ENCODE measurements around the gene UBE2N.
"Not testable (repeated sequence)": the region's sequence is repeated elsewhere in the genome, so short reads cannot be mapped to it uniquely, and the experiment has no call there.

UBE2N gene

GRCh38 chr12:93426412-93426805 is 15.3 kb downstream of the UBE2N start:
- DNase-seq (ENCODE audit: low read depth) = no peak
- no peak overlapping the region for H3K4me3 ChIP-seq (ENCODE audit: low read length)
- no peak overlapping the region for H3K9ac ChIP-seq (ENCODE audit: low read length)
- H3K9me3 ChIP-seq (ENCODE audit: control insufficient read depth, low read length) = no peaks in the 10 kb centered on the region
- peaks cover 42% of the 10 kb centered on the region for H3K4me1 ChIP-seq (ENCODE audit: control insufficient read depth, insufficient read depth, low read length)
- no peaks in the 10 kb centered on the region for H3K27me3 ChIP-seq (replicated peaks; ENCODE audit: control insufficient read depth, insufficient read depth, low read length)
- no peaks in the 10 kb centered on the region for H3K36me3 ChIP-seq (ENCODE audit: control insufficient read depth, insufficient read depth, low read length, severe bottlenecking)

GRCh38 chr12:93425736-93426411 is 15.9 kb downstream of the UBE2N start:
- no peak for DNase-seq (ENCODE audit: low read depth)
- H3K9ac ChIP-seq (ENCODE audit: low read length) = peak overlapping the region; percentile 0
- H3K4me1 ChIP-seq (ENCODE audit: control insufficient read depth, insufficient read depth, low read length) = peaks cover 39% of the 10 kb centered on the region
- peak overlapping the region; percentile 7 for H3K4me3 ChIP-seq (ENCODE audit: low read length)
- H3K9me3 ChIP-seq (ENCODE audit: control insufficient read depth, low read length) = no peaks in the 10 kb centered on the region
- no peaks in the 10 kb centered on the region for H3K36me3 ChIP-seq (ENCODE audit: control insufficient read depth, insufficient read depth, low read length, severe bottlenecking)
- no peaks in the 10 kb centered on the region for H3K27me3 ChIP-seq (replicated peaks; ENCODE audit: control insufficient read depth, insufficient read depth, low read length)

- H3K36me3 ChIP-seq (ENCODE audit: control insufficient read depth, insufficient read depth, low read length, severe bottlenecking) = no peaks in the 10 kb centered on the region
- H3K9ac ChIP-seq (ENCODE audit: low read length) = no peak overlapping the region
- H3K9me3 ChIP-seq (ENCODE audit: control insufficient read depth, low read length) = no peaks in the 10 kb centered on the region
- peaks cover 23% of the 10 kb centered on the region for H3K4me1 ChIP-seq (ENCODE audit: control insufficient read depth, insufficient read depth, low read length)
- no peak overlapping the region for H3K4me3 ChIP-seq (ENCODE audit: low read length)
- H3K27me3 ChIP-seq (replicated peaks; ENCODE audit: control insufficient read depth, insufficient read depth, low read length) = no peaks in the 10 kb centered on the region
- DNase-seq (ENCODE audit: low read depth) = no peak
Measured at GRCh38 chr12:93422050-93422449, 19.7 kb downstream of the UBE2N start.

- peaks cover 13% of the 10 kb centered on the region for H3K4me1 ChIP-seq (ENCODE audit: control insufficient read depth, insufficient read depth, low read length)
- H3K36me3 ChIP-seq (ENCODE audit: control insufficient read depth, insufficient read depth, low read length, severe bottlenecking) = no peaks in the 10 kb centered on the region
- peak; percentile 87 for DNase-seq (ENCODE audit: low read depth)
- no peak overlapping the region for H3K4me3 ChIP-seq (ENCODE audit: low read length)
- H3K9me3 ChIP-seq (ENCODE audit: control insufficient read depth, low read length) = no peaks in the 10 kb centered on the region
- no peaks in the 10 kb centered on the region for H3K27me3 ChIP-seq (replicated peaks; ENCODE audit: control insufficient read depth, insufficient read depth, low read length)
- H3K9ac ChIP-seq (ENCODE audit: low read length) = no peak overlapping the region
Measured at GRCh38 chr12:93419388-93420034, 22.2 kb downstream of the UBE2N start.

- DNase-seq (ENCODE audit: low read depth) = no peak
- Histone ChIP-seq H3K4me1 (ENCODE audit: control insufficient read depth, insufficient read depth, low read length) (peaks cover 9% of the 10 kb centered on the region), H3K27me3 (replicated peaks; ENCODE audit: control insufficient read depth, insufficient read depth, low read length) (no peaks in the 10 kb centered on the region), H3K9me3 (ENCODE audit: control insufficient read depth, low read length) (no peaks in the 10 kb centered on the region), H3K36me3 (ENCODE audit: control insufficient read depth, insufficient read depth, low read length, severe bottlenecking) (no peaks in the 10 kb centered on the region), H3K9ac (ENCODE audit: low read length) (no peak overlapping the region), H3K4me3 (ENCODE audit: low read length) (no peak overlapping the region)
Measured at GRCh38 chr12:93417967-93418480, 23.7 kb downstream of the UBE2N start.

GRCh38 chr12:93415723-93416464 is 25.9 kb downstream of the UBE2N start:
- peak; percentile 48 for DNase-seq (ENCODE audit: low read depth)
- Histone ChIP-seq H3K4me1 (ENCODE audit: control insufficient read depth, insufficient read depth, low read length) (peaks cover 17% of the 10 kb centered on the region), H3K9me3 (ENCODE audit: control insufficient read depth, low read length) (no peaks in the 10 kb centered on the region), H3K36me3 (ENCODE audit: control insufficient read depth, insufficient read depth, low read length, severe bottlenecking) (no peaks in the 10 kb centered on the region), H3K27me3 (replicated peaks; ENCODE audit: control insufficient read depth, insufficient read depth, low read length) (no peaks in the 10 kb centered on the region), H3K4me3 (ENCODE audit: low read length) (no peak overlapping the region), H3K9ac (ENCODE audit: low read length) (peak overlapping the region; percentile 61)

- H3K4me3 ChIP-seq (ENCODE audit: low read length) = no peak overlapping the region
- H3K36me3 ChIP-seq (ENCODE audit: control insufficient read depth, insufficient read depth, low read length, severe bottlenecking) = peaks cover 15% of the 10 kb centered on the region
- peaks cover 33% of the 10 kb centered on the region for H3K4me1 ChIP-seq (ENCODE audit: control insufficient read depth, insufficient read depth, low read length)
- H3K9me3 ChIP-seq (ENCODE audit: control insufficient read depth, low read length) = no peaks in the 10 kb centered on the region
- DNase-seq (ENCODE audit: low read depth) = no peak
- H3K9ac ChIP-seq (ENCODE audit: low read length) = no peak overlapping the region
- no peaks in the 10 kb centered on the region for H3K27me3 ChIP-seq (replicated peaks; ENCODE audit: control insufficient read depth, insufficient read depth, low read length)
Measured at GRCh38 chr12:93413064-93413463, 28.7 kb downstream of the UBE2N start.

GRCh38 chr12:93412396-93412795 is 29.4 kb downstream of the UBE2N start:
- H3K9me3 ChIP-seq (ENCODE audit: control insufficient read depth, low read length); H3K4me3 ChIP-seq (ENCODE audit: low read length); DNase-seq (ENCODE audit: low read depth); H3K27me3 ChIP-seq (replicated peaks; ENCODE audit: control insufficient read depth, insufficient read depth, low read length); H3K9ac ChIP-seq (ENCODE audit: low read length): not testable (repeated sequence)
- H3K4me1 ChIP-seq (ENCODE audit: control insufficient read depth, insufficient read depth, low read length) = peaks cover 33% of the 10 kb centered on the region
- H3K36me3 ChIP-seq (ENCODE audit: control insufficient read depth, insufficient read depth, low read length, severe bottlenecking) = peaks cover 15% of the 10 kb centered on the region

- H3K27me3 ChIP-seq (replicated peaks; ENCODE audit: control insufficient read depth, insufficient read depth, low read length); H3K9me3 ChIP-seq (ENCODE audit: control insufficient read depth, low read length); H3K4me3 ChIP-seq (ENCODE audit: low read length); H3K9ac ChIP-seq (ENCODE audit: low read length); DNase-seq (ENCODE audit: low read depth): not testable (repeated sequence)
- H3K4me1 ChIP-seq (ENCODE audit: control insufficient read depth, insufficient read depth, low read length) = peaks cover 32% of the 10 kb centered on the region
- H3K36me3 ChIP-seq (ENCODE audit: control insufficient read depth, insufficient read depth, low read length, severe bottlenecking) = peaks cover 21% of the 10 kb centered on the region
Measured at GRCh38 chr12:93411060-93411459, 30.7 kb downstream of the UBE2N start.

GRCh38 chr12:93409343-93410187 is 32.2 kb downstream of the UBE2N start:
- H3K9me3 ChIP-seq (ENCODE audit: control insufficient read depth, low read length); H3K9ac ChIP-seq (ENCODE audit: low read length); H3K27me3 ChIP-seq (replicated peaks; ENCODE audit: control insufficient read depth, insufficient read depth, low read length); DNase-seq (ENCODE audit: low read depth); H3K4me3 ChIP-seq (ENCODE audit: low read length): not testable (repeated sequence)
- Histone ChIP-seq H3K4me1 (ENCODE audit: control insufficient read depth, insufficient read depth, low read length) (peaks cover 33% of the 10 kb centered on the region), H3K36me3 (ENCODE audit: control insufficient read depth, insufficient read depth, low read length, severe bottlenecking) (peaks cover 21% of the 10 kb centered on the region)
